ENCODE measurements around the gene HCRTR1.

Gene HCRTR1

DNA sequence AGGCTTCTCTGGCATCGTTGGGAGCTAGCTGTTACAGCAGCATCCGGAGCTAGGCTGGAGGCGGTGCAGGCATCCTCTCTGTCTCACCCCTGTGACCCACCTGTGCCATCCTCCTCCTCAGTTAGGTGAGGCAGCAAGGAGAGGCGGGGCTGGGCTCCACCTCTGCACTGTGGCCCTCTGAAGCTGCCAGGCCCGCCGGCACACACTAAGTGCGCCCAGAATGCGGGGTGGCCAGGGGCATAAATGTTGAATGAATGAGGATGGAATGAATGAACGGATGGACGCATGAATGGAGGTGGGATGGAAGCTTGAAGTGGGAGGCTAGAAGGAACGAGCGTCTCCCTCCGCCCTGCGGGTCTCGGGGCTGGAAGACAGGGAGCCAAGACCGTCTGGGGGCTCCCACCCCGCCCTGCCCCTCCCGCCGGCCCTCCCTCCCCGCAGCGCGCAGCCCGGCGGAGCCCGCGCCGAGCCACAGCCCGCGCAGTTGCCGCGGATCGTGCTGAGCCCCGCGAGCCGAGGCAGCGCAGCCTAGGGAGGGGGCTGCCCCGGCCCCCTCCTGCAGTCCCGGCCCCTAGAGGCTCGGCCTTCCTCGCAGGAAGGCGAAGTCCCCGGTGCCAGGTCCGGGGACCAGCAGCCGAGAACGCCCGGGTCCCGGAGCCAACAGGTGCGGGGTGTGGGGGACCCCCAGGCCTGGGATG lies at the start of gene HCRTR1:
HCRTR1 (plus strand) TSS at position 472 of the 698 bp plus-strand sequence. CDS start 1,504 bp downstream, outside the sequence.
- DNase-seq = peak; percentile 48

DNA sequence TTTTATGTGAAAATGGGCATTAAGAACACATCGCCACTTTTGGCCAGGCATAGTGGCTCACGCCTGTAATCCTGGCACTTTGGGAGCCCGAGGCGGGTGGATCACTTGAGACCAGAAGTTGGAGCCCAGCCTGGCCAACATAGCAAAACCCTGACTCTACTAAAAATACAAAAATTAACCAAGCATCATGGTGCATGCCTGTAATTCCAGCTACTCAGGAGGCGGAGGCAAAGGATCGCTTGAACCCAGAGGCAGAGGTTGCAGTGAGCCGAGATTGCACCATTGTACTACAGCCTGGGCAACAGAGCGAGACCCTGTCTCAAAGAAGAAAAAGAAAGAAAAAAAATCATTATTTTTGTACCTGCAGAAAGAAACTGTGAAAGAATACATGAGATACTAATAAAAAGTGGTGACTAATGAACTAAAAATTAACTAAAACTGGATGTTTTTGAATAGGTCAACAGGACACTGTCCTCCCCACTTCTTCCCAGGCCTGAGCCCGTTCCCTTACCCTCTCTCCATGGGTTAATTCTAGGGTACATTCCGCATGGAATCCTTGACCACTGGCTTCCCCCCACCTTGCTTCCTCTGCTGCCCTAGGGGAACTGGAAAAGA lies 49.4 kb upstream of the HCRTR1 start:
- no peak for DNase-seq

- peak; percentile 26 for DNase-seq
Measured at GRCh38 chr1:31568895-31569595, 48.4 kb upstream of the HCRTR1 start.

DNA sequence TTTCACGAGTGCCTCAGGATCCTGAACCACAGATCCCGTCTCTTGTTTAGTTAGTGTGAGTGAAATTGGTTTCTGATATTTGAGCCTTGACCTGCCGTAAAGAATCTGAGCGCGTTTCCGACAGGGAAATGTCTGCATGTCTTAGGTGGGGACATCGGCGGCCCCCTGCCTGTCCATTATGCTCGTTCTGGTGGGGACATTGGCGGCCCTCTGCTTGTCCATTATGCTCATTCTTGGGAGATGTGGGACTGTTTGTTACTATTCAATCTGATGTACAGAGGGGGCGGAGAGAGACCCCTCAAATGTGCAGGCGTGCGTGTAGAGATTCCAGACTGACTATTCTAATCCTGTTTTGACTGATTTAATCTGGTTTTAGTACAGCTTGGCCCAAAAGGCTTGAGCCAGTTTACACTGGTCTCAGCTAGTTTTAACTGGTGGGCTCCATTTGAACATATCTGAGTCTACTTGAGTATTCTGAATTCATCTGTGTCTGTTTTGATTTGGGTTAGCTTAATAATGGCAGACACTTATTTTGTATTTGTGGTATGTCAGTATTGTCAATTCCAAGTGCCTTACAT lies 47.8 kb upstream of the HCRTR1 start:
- no peak for DNase-seq

- DNase-seq = peak; percentile 45
Measured at GRCh38 chr1:31570228-31570627, 47.3 kb upstream of the HCRTR1 start.

DNA sequence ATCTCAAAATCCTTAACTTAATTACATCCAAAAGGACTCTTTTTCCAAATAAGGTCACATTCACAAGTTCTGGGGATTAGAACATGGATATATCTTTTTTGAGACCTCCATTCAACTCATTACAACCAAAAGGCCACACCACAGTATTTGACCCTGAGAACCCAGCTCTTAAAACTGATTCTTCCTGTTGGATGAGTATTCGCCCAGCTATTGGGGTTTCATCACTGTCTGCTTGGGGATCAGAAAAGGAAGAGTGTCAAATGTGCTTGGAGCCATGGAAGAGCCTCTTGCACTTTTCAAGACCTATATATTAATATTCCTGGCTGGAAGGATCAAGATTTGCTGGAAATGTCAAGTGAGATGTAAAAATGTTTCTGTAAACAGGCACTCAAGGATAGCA lies 46.6 kb upstream of the HCRTR1 start:
- DNase-seq = no peak

DNA sequence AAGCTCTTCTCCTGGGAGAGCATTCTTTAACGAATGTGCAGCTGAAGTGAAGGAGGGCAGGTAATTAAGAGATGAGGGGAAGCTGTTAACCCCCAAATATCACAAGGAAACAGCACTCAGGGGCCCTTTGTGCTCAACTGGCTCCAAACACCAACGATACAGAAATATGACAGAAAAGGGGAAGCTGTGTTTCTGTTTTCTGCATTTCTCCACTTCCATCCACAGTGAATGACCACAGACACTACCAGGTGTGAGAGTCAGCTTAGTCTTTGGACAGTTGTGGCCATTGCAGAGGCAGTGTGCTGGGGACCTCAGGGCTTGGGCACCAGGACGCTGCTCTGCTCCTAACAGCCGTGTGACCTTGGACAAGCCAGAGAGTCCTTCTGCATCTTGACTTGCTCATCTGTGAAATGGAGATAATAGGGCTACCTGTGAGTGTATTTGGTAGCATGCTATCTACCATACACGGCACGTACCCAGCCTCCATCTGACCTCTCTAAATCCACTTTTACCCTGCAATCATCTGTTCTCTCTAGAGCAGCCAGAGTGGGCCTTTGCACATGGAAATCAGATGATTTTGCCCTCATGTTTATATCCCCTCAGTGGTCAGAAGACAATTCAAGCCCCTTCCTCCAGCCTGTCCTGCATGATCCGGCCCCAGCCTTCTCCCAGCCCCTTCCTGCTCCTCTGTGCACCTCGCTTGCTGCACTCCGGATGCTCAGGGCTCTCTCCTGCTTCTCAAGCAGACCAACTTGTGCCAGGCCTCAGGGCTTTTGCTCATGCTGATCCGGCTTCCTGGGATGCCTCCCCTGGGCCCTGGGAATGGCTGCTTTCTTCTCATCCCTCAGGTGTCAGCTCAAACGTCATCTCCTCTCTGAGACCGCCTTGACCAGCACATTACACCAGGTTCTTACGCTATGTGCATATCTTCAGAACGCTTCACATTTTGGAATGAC lies 45.9 kb upstream of the HCRTR1 start:
- DNase-seq = peak; percentile 13

GRCh38 chr1:31572323-31573104 lies 45.0 kb upstream of the HCRTR1 start:
- DNase-seq = peak; percentile 23

DNA sequence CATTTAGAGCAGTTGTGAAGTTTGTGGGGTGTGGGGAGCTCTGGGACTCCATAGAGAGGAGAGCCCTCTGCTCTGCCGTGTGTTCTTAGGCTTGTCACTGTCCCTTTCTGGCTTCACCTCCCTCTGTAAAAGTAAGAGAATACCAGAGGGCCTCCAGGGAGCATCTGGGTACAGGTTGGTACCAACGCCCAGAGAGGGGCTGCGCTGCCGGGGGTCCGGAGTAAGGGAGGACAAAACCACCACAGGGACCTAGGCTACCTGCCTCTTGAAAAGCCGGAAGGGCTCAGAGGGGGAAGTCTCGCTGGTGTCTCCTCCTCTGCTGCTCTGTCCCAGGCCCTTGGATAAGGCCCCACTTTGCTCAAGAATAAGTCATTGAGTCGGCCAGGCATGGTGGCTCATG lies 44.2 kb upstream of the HCRTR1 start:
- DNase-seq = peak; percentile 34

GRCh38 chr1:31574749-31575368 lies 42.6 kb upstream of the HCRTR1 start:
- peak; percentile 28 for DNase-seq

GRCh38 chr1:31575369-31576140 lies 41.9 kb upstream of the HCRTR1 start:
- peak; percentile 38 for DNase-seq

DNA sequence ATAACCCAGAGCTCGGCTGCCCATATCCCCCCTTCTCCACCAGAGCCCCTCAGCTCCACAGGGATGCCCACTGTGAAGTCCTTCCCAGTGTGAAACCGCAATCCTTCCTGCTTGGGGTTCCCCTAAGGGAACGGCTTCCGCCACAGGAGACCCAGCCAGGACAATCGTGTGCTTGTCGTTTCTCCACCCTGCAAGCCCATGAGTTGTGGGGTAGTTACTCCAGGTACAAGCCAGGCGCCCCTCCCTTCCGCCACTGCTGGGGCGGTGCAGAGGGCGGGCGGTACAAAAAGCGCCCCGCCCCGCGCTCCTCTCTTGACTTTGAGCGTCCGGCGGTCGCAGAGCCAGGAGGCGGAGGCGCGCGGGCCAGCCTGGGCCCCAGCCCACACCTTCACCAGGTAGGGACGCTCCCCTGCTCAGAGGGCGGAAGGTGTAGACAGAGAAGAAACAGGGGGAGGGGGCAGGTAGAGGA lies 41.3 kb upstream of the HCRTR1 start, which contains the start of gene TINAGL1:
TINAGL1 (plus strand) TSS at position 315 of the 469 bp plus-strand sequence. CDS start 634 bp downstream, outside the sequence.
- DNase-seq = peak; percentile 46

- DNase-seq = no peak
Measured at GRCh38 chr1:31576743-31577455, 40.6 kb upstream of the HCRTR1 start.

- DNase-seq = no peak
Measured at GRCh38 chr1:31577515-31578192, 39.8 kb upstream of the HCRTR1 start.

DNA sequence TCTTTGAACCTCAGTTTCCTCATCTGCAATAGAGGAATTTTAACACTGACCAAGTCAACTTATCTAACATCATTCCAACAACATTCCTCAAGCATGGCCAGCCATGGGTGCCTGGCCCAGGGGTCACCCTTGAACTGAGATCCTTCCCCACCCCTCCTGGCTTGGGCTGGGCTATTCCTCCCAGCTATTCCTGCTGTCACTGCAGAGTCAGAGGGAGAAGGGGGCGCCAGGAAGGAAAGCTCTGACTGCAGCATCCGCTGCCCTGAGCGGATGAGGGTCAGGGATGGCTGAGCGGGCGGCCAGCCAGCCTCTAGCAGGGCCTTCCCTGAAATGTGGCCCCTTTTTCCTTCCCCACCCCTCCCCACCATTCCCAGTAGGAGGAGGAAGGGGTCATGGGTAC lies 38.1 kb upstream of the HCRTR1 start:
- no peak for DNase-seq

- no peak for DNase-seq
Measured at GRCh38 chr1:31580513-31580870, 37.0 kb upstream of the HCRTR1 start.

- DNase-seq = no peak
Measured at GRCh38 chr1:31580891-31581603, 36.4 kb upstream of the HCRTR1 start.

All from activated CD8-positive, alpha-beta memory T cell treated with anti-CD3 and anti-CD28 coated beads, Interleukin-2, amount 50 U/mL, for 48 hours (primary cell).